Activated T-cell treated with anti-CD3 and anti-CD28 coated beads for 4 hours (primary cell): ENCODE data around the gene TMEM273.

Experiments used
- DNase-seq: peaks from one replicate; pipeline ENCODE4 v3.0.0-alpha.2; 2020

TMEM273 gene

DNA sequence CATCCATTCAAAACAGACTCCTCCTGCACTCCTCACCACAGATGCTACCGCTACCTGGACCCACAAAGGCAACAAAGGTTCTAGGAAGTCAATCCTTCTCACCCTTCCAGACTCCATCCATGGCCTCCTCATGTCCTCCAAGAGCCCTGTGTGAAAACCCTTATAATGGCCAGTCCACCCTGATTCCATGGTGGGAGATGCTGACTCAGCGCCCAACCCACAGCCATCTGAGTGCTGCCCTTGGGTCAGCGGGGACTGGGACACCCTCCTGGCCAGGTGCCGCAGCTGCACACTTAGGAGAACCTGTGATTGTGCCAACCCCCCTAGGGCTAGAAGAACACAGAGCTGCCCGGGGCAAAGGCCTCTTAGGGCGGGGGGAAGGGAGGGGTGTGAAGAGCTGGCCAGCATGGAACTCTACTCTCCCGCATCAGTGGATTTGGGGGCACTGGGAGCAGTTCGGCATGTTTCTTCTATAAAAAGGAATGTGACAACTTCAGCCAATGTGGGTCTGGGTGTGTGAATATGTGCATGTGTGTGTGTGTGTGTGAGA, 25.4 kb downstream of the TMEM273 start:
- DNase-seq = no peak

DNA sequence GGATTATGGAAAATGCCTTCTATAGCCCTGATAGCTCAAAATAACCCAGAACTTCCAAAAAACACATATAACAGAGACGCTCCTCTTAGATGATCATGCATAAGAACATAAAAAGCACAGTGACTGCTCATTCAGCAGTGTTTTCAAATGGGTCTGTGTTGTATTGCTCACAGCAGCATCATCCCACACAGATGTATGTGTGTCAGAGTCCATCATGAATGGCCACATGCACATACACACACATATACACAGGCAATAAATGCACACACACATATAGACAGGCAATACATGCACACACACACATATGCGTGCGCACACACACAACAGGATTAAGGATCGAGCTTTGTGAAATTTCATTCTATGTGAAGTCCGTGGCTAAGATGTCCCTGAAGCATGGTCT, 26.1 kb downstream of the TMEM273 start:
- DNase-seq = no peak

DNA sequence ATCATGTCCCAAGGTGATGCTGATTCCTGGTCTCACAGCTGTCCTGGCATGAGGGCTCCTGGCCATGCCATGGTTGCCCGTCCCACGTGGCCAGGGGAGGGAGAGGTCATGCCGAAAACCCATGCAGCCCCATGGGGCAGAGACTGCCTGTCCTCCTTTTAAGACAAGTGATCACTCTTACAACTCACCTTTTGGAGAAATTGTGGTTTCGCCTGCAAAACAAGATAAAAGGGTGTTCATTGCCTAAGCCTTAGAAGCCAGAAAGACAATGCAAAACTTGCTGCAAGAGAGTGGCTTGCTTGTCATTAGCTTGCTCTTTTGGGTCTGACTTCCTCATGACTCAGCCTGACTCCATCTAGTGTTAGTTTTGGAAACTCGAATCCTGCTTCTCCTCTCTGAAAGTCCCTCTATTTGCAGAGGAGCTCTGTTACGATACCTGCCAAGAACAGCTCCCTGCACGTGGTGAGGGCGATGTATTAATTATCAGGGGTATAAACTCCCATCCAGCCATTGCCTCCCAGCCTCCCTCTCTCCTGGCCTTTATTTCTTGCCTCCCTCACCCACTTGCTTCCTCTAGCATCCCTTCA, 26.7 kb downstream of the TMEM273 start:
- no peak for DNase-seq

DNA sequence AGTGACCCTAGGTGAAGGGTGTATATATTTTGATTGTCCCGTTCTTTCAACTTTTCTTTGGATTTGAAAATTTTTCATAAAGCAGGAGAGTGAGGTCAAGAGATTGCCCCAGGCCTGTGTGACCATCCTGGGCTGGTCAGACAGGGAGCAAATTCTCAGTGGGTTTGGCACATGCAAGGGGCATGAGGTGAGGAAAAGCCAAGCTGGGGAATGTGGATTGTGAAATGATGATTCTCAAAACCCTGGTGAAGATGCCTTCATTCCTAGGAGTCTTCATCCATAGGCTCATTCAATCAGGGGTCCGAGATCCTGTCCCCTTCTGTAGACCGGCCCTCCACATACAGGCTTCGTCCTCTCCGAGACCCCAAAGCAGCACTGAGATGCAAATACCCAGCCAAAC, 27.4 kb downstream of the TMEM273 start:
- no peak for DNase-seq

DNA sequence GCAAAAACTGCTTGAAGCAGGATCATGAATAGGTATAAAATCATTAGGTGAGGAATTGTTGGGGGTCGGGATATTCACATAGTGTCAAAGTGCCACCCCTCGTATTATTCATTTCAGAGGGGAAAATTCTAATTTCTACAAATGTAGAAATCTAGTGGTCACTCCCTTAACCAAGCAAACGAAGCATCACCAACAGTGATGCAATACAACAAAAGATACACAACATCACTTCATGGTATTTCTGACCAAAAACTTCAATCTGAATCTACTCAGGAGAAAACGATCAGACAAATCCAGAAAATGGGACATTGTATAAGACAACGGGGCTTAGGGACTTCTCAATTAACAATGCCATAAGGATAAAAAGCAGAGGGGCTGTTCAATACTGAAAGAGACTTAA, 28.1 kb downstream of the TMEM273 start:
- no peak for DNase-seq

DNA sequence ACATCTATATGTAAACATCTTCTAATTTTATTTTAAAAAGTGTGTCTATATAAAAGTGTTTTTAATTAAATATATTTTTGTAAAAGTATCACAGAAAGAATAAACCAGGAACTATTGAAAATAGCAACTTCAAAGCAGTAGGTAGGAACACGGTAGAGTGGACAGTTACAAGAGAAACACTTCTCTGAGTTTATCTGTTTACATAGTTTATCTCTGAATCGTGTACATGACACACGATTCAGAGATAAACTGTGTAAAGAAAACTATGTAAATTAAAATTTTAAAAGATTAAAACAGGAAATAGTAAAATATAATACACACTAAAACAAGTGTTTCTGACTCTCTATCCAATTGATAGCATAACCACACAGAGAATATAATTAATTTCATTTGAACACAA, 29.3 kb downstream of the TMEM273 start:
- DNase-seq = no peak

DNA sequence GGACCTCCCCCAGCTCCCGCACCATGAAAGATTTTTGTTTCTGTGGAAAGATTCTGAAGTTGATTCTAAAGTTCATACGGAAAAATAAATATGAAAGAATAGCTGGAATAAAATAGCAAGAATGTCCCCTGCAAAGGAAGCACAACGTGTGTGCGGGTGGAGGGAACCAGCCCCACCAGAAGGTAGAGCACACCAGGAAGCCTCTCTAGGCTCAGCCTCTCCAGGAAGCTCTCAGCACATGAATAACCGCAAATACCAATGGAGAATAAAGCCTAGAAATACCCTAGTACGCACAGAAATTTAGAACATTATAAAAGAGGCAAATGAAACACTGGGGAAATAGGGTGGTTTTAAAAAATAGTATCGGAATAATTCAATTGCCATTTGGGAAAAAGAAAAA, 29.8 kb downstream of the TMEM273 start:
- DNase-seq = no peak

DNA sequence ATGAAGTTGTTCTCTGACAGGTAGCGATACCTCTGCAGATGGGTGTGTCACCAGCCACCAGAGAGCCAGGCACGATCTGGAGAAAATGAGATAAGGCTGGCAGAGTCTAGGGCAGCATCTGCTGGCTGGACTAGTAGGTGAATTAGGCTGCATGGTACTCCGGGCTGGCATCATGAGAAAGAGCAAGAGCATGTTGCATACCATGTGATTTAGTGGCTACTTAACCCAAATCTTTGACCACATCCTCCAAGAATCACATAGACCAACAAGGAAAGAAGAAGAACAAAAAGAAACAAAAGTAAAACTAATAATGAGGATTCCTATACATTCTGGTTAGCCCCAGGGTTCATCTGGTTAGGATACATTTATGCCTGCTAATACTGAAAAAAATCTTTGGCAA, 31.0 kb downstream of the TMEM273 start:
- no peak for DNase-seq

DNA sequence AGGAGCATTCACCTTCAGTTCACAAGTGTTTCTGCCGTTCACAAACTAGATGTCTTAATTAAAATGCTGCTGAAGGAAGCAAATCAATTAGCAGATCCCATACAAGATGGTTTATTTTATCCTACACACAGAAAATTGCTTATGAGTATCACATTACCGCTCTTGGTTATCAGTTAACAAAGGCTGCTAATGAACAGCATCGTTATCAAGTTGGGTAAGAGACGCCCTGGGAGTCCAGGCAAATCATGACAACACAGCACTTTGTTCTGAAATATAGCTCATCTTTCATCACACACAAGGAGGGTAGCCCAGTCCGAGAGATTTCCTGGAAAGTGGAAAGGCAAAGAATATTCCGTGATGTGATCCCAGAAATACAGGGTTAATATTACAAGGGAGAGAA, 33.5 kb downstream of the TMEM273 start:
- DNase-seq = no peak

DNA sequence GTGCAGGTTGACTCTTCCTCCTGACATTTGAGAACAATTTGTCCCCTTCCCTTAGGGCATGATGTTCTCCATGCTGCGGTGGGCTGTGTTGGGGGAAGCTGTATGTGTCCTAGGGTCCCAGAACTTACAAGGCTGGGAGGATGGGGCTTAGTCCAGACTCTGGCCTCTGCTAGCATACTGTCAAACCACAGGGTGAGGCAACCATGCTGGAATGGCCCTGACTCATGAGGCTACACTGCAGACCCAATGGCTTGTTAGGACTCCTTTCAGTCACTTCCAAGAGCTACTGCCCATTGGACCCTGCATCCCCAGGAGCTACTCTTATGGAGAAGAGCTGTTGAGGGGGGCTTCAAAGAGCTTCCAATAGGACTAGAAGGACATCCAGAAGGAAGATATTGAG, 34.2 kb downstream of the TMEM273 start:
- DNase-seq = no peak

DNA sequence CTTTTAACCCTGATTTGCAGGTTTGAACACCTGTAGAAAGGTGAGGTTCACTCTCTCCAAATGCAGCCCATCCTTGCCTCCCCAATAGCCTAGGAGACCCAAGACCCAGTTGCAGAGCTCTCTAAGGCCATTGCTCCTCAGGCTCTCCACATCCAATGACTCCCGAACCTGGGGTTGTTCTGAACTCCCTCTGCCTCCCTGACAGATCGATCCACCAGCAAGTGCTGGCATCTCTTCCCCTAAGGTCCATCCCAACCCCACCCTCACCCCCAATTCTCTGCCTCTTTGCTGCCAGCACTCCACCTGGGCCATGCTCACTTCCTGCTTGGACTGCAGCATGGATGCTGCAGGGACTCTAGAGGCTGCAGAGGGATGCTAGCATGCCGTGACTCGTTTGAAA, 35.1 kb downstream of the TMEM273 start:
- no peak for DNase-seq

DNA sequence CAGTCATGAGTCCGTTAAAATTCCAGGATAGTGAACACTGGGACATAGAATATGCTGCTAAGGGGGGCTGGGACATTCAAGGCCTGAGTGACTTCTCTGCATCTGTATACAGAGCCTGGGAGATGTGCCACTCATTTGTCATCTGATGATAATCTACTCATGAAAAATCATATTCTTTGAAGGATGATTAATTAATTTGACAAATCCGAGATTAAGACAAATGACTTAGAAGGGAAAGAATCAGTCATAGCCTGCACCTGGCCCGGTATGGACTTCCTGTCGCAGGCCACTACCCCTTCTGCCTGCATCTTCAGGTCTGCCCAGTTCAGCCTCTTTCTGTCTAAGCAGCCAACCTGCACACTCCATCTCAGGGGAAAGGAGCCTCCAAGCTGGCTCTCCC, 35.5 kb downstream of the TMEM273 start:
- no peak for DNase-seq

DNA sequence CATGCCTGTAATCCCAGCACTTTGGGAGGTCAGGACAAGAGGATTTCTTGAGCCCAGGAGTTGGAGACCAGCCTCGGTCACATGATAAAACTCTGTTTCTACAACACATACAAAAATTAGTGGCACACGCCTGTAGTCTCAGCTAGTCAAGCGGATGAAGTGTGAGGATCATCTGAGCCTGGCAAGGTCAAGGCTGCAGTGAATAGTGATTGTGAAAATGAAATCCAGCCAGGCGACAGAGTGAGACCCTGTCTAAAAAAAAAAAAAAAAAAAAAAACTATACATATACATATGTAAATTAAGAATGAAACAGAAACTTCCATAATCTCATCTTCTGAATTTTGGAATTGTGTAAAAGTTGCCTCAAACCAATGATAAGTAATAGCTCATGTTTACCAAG, 36.2 kb downstream of the TMEM273 start:
- DNase-seq = no peak

DNA sequence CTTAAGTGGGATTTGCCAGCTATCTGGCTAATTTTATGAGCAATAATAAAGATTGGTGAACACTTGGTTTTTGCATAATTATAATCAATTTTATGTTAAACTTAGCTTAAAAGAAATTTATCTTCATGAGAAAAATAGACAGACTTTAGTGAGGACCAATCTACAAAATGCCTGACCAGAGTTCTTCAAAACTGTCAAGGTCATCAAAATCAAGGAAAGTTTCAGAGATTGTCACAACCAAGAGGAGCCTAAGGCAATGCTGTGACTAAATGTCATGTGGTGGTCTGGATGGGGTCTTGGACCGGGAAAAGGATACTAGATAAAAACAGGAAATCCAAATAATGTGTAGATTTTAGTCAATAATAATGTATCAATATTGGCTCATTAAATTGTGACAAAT, 36.7 kb downstream of the TMEM273 start:
- no peak for DNase-seq

DNA sequence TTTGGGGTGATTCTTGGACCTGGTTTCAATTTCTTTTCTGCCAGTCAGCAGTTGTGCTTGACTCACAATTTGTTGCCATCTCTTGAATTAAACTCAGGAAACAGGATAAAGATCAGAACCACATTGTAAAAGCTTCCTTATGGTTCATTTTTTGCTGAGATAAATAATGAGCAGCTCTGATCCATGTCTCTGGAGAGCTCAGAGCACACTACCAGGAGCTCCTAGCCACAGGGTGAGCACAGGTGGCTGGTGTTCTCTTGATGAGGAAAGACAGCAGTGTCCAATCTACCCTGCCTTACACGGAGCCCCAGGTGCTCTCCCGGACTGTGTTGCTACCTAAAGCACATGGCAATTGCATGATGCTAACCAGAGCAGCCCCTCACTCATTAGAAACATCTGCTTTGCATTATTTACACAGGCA, 37.2 kb downstream of the TMEM273 start:
- no peak for DNase-seq

DNA sequence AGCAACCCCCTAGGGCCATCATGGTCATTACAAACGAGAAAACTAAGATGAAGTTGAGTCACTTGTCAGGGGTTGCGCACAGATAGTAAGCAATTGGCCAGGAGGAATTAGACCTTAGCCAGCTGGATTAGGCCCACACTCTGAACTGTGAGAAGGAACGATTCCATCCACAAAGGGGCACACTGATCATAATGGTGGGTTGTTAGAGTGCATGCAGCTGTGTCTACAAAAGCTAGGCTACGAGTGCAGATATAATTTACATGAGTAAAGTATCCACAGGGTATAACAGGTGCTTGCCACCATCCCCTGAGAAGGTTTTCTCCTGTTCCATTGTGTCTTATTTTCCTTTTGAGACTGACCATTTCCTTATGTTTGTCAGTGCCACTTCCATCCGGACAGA, 37.8 kb downstream of the TMEM273 start:
- no peak for DNase-seq

DNA sequence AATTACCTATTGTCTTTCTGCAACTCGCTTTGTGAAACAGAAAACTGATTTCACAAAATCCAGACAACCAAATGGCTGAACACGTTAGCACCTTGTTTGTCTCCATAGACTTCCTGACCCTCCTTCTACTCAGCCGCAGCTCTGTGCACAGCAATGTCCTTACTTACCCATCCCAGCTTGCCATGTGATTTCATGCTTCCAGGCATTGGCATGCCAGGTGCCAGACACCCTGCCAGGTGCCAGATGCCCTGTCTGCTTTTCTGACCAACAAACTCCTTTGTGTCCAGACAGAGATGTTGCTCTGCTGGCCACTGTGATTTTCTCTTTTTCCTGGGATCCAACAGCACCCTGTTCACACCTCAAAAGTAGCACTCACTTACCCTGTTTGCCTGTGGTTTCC, 38.3 kb downstream of the TMEM273 start:
- no peak for DNase-seq

DNA sequence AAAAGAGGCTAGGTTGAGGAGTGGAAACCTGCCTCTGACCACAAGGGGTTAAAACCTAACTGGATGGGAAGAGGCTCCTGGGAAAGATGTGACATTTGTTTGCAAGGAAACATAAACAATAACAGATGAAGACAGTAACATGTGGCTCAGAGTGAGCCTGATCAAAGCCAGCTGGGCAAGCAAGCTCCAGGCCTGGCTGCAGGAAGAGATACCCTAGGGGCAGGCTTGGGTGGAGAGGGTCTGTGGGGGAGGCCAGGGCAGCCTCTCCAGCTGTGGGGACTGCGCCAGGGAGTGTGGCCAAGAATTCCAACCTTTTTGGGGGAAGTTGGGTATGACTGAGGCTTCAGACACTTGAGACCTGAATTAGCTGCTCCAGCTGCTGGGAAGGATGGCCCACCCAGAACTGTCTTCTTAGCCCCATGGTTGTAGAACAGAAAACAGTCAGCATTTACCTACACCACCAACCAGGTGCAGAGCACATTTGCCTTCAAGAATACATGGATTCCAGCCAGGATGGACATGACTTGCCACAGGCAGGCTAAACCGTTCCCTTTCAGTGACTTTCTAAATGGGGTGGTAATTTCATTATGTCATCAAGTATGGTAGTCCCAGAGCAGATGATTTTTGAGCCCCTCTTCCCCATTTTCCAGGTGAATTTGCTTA, 44.0 kb downstream of the TMEM273 start:
- no peak for DNase-seq

DNA sequence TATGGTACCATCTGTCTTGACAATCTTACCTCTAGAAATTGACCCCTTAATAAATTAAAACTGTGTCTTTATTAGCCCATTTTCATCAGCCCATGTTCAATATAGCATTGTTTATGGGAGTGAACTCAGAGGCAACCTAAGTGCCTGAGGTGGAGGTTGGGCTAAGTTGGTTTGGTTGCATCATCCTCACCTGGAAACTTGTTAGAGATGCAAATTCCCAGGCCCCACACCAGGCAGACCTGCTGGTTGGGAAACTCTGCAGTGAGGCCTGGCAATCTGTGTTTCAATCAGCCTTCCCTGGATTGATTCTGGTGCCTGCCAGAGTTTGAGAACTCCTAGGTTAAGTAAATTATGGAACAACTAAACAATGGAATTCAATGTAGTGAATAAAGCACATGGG, 44.9 kb downstream of the TMEM273 start:
- no peak for DNase-seq

DNA sequence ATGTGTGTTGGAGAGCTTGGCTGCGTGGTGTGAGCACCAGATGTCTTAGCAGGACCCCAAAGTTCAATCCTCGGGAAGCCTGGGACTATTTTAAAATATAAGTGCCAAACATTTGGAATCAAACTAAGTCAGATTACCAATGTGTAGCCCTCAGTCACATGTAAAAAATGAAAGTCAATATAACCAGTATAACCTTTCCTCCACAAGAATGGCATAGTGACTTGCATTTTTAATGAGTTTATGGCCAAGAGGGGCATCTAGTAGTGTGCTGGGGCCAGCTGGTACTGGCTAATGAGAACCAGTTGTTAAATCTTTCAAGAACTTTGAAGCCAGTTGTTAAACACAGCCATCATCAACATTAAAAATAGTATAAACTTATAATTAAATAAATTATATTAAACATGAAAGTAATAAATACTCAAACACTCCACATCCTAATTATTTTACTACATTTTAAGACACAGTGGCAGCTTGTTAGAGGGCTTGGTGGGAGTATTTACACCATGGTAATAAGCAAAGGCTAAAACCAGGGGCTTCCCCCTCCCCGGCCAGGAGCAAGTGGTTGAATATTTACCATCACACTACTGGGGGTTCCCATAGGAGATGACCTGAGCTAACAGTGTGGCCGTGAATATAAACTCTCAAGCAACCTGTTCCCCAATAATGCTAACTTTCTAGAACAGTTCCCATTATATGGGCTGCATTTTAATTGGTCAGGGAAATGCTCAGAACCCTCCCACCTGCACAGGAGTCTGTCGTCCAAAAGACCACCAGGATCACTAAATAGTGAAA, 46.5 kb downstream of the TMEM273 start:
- no peak for DNase-seq

DNA sequence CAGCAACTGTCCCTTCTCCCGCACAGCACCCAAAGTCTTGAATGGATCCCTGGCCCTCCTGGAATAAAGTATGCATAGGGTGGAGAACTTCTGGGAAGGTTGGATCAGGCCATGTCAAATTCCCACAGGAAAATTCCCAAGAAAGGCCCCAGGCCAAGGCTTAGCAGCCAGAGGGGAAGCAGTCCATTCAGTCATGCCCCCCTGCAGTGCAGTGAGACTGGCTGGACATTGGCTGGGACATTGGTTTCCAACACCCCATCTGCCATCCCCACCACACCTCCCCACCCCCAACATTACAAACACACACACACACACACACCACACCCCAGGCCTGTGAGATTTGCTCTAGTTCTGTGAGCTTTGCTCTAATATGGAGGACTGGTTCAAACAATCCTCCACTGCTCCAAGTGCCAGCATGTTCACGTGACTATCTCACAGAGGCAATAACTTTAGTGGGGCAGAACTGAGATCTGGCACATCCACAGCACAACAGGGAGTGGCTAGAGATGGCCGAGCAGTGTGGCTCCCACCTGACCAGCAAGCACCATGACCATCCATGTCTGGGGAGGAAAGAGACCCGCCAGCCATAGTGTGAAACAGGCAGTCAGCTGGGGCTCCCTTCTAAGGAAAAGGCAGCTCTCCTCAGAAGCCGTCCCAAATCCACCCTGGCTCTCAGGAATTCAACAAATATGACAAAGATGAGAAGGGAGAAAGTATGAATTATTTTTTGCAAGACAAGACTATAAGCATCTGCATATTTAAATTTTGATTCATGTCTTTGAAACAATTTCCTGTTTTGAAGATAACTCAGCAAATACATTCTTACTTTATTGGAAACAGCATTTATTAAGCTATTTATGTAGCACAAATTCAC, 47.6 kb downstream of the TMEM273 start:
- DNase-seq = no peak

DNA sequence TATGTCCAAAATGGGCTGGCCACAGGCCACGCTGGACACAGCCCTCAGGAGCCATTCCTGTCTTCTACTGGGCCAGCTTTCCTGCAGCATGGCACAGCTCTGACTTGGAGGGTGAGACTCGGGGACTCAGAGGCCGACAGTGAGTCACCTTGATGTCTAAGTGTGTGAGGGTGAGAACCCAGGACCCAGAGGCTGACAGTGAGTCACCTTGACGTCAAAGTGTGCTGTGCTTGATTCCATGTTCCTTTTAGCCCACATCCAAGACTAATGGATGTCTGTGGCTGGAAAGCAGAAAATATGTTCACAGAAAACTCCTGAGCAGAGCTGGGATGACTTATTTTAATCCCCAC, 48.4 kb downstream of the TMEM273 start:
- no peak for DNase-seq
